ENCODE measurements around the gene MRFAP1L1.

MRFAP1L1 gene

GRCh38 chr4:6660430-6660829 lies 49.2 kb downstream of the MRFAP1L1 start:
- DNase-seq (ENCODE audit: low read depth), result no peak

GRCh38 chr4:6659897-6660296 lies 49.8 kb downstream of the MRFAP1L1 start:
- DNase-seq (ENCODE audit: low read depth), result no peak

GRCh38 chr4:6658597-6659075 lies 51.0 kb downstream of the MRFAP1L1 start:
- DNase-seq (ENCODE audit: low read depth), result peak; percentile 40

- no peak for DNase-seq (ENCODE audit: low read depth)
These were observed 51.5 kb downstream of the MRFAP1L1 start for GRCh38 chr4:6658209-6658595.

All from T follicular helper cell (primary cell).